HG02571 (cell line): ENCODE data around the gene HSPB1.
A peak's percentile ranks its signal among the peaks of the same experiment; 100 is the strongest.
"Not testable (repeated sequence)": the region's sequence is repeated elsewhere in the genome, so short reads cannot be mapped to it uniquely, and the experiment has no call there.

Experiments used
- ATAC-seq: cut with Tn5 transposase; IDR thresholded peaks from one replicate; pipeline ENCODE4 v1.9.1; 2021; ENCODE audit warnings: mild to moderate bottlenecking, moderate library complexity; ENCODE audit not compliant: unreplicated experiment

HSPB1 gene

GRCh38 chr7:76303202-76304147, 1.0 kb downstream of the HSPB1 start:
- ATAC-seq: peak; percentile 46

GRCh38 chr7:76304888-76305375, 2.5 kb downstream of the HSPB1 start:
- no peak for ATAC-seq

GRCh38 chr7:76308874-76309273, 6.4 kb downstream of the HSPB1 start:
- ATAC-seq: not testable (repeated sequence)

DNA sequence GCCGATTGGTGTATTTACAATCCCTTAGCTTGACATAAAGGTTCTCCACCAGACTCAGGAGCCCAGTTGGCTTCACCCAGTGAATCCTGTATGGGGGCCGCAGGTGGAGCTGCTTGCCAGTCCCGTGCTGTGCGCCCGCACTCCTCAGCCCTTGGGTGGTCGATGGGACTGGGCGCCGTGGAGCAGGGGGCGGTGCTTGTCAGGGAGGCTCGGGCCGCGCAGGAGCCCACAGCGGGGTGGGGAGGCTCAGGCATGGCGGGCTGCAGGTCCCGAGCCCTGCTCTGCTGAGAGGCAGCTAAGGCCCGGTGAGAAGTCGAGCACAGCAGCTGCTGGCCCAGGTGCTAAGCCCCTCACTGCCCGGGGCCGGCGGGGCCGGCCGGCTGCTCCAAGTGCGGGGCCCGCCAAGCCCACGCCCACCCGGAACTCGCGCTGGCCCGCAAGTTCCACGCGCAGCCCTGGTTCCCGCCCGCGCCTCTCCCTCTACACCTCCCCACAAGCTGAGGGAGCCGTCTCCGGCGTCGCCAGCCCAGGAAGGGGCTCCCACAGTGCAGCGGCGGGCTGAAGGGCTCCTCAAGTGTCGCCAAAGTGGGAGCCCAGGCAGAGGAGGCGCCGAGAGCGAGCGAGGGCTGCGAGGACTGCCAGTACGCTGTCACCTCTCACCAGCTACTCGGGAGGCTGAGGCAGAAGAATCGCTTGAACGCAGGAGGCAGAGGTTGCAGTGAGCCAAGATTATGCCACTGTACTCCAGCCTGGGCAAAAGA, 7.0 kb downstream of the HSPB1 start:
- ATAC-seq: not testable (repeated sequence)

GRCh38 chr7:76310102-76310957, 7.9 kb downstream of the HSPB1 start:
- no peak for ATAC-seq

DNA sequence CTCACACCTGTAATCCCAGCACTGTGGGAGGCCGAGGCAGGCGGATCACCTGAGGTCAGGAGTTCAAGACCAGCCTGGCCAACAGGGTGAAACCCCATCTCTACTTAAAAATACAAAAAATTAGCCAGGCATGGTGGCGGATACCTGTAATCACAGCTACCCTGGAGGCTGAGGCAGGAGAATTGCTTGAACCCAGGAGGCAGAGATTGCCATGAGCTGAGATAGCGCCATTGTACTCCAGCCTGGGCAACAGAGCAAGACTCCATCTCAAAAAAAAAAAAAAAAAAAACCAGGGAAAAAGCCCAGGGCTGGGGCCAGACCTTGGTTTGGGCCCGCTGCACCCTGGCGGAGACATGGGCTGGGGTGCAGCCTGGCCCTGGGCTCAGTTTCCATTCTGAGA, 9.4 kb downstream of the HSPB1 start:
- ATAC-seq: not testable (repeated sequence)

GRCh38 chr7:76314042-76314721, 11.7 kb downstream of the HSPB1 start:
- ATAC-seq: peak; percentile 34

DNA sequence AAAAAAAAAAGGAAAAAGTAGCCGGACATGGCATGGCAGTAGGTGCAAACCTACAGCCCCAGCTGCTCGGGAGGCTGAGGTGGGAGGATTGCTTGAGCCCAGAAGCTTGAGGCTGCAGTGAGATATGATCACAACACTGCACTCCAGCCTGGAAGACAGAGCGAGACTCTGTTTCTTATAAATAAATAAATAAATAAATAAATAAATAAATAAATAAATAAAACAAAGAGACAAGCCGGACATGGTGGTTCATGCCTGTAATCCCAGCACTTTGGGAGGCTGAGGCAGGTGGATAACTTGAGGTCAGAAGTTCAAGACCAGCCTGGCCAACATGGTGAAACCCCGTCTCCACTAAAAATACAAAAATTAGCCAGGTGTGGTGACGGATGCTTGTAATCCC, 12.3 kb downstream of the HSPB1 start:
- ATAC-seq: not testable (repeated sequence)

DNA sequence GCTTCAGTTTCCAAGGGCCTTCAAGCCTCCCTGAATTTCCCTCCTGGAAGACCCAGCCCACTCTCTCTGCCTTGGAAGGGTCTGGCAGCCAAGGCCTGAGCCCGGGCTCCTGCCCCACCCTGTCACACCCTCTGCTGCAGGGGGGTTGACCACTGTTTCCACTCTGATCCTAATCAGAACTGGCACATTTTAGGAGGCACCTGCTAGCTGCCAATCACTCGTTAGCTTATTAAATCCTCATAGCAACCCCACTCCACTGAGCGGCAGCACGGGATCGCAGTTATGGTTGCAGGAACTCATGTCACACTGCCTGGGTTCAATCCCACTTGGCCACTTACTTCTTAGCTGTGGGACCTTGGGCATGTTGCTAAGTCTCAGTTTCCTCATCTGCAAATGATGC, 12.9 kb downstream of the HSPB1 start:
- no peak for ATAC-seq

- ATAC-seq: no peak
These were observed 14.7 kb downstream of the HSPB1 start for GRCh38 chr7:76316984-76317781.

DNA sequence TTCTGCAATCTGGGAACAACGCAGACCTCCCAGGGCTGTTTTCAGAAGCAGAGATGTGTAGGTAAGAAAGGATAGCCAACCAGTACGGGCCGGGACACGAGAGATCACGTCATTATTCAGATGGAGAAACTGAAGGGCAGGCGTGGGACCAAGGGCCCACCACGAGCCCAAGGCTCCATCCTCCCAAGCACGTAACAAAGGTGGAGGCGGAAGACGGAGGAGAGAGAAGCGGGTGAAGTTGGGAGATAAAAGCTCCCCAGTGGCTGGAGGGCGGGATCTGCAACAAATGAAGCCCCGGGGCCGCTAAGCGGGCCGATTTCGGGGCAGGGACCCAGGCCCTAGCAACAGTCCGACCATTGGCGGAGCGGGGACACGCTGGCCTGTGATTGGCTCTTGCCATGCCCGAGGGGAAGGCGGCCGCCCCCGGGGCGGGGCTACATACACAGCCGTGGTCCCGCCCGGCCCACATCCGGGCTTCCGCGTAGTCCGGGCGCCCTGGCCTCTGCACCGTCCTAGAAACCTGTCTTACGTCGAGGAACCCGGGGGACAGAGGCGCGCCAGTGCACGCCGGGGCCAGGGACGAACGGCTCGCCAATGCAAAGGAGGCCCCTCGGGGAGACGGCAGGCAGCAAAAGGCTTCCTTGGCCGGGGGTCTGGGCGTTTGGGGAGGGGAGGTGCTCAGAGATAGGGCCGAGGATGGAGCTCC, 15.5 kb downstream of the HSPB1 start:
- ATAC-seq: peak; percentile 90

DNA sequence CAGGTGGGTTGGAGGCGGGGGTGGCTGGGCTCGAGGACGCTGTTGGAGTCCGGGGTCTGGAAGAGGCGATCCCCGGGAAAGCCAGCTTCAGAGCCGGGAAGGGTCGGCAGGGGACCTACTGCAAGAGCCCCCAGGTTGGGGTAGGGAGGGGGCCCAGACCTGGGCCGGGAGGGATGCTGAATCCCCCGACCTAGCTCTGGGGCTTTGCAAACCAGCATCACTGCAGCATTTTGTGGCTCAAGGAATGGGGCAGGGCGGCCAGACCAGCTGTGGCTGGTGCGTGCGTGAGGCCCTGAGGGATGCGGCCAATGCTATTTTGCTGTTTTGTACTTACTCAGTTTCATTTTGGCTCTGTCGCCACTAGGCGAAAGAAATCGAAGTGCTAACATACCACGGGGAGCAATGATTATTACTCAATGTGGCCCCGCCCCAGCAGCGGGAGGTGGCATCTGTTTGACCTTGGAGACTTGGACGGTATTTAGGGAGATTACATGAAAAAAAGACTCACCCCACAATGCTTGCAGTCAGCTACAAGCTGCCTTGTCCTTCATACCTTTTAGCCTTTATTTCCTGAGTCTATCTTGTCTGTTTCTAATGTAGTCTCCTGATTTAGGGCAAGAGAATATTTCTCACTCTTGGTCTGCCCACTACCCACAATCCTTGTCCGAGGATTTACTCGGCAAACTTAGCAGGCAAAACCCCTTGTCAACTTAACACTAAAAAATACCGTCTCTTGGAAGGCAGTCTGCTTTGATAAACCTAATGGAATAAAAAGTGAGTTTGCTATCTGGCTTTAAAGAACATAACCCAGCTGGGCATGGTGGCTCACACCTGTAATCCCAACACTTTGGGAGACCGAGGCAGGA, 16.2 kb downstream of the HSPB1 start:
- peak; percentile 45 for ATAC-seq

GRCh38 chr7:76325092-76325491, 22.6 kb downstream of the HSPB1 start:
- no peak for ATAC-seq

GRCh38 chr7:76325811-76326210, 23.3 kb downstream of the HSPB1 start:
- no peak for ATAC-seq

DNA sequence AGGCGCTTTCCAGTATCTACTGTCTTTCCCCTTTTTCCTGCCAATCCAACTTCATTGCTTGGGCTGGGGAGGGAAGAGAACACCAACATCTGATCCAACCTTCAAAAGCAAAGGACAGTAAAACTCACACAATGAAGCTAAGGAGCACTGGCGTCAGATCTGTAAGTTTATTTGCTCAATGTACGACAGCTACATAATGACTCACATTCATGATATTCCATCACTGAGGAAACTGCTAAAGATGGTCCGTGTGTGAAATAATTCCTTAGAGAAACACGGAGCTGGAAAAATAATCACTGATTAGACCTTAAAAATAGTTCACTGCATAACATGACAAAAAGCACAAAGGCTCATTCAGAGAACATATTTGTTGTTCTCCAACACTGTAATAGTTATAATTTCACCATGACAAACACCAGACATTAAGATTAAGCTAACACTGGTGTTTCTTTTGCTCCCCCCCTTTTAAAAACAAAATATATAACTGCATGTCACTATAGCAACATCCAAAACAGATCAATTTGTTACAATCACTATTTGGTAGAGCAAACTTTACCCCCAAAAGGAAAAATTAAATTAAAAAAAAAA, 24.3 kb downstream of the HSPB1 start:
- no peak for ATAC-seq

GRCh38 chr7:76327610-76328009, 25.1 kb downstream of the HSPB1 start:
- ATAC-seq: no peak

GRCh38 chr7:76328389-76328788, 25.9 kb downstream of the HSPB1 start:
- ATAC-seq: no peak
